NB4 (cell line): ENCODE data around the gene M1AP.

Experiments
- DNase-seq: peaks from one replicate; pipeline ENCODE4 v3.0.0; 2010; ENCODE audit warnings: low read depth
- H3K4me3 ChIP-seq: one replicate; pipeline ENCODE4 v1.5.1; 2011; ENCODE audit warnings: mild to moderate bottlenecking, low read depth, low read length, moderate library complexity
- CTCF ChIP-seq: IDR thresholded peaks from one replicate; pipeline ENCODE4 v1.5.1; 2012; ENCODE audit warnings: low read depth, low read length
- MAX ChIP-seq: IDR thresholded peaks from 2 replicates; pipeline ENCODE4 v1.6.1; 2011; ENCODE audit warnings: low read depth, low read length
- MYC ChIP-seq: IDR thresholded peaks from 2 replicates; pipeline ENCODE4 v1.6.1; 2011; ENCODE audit warnings: low read depth, low read length
- POLR2A ChIP-seq: IDR thresholded peaks from 2 replicates; pipeline ENCODE4 v1.6.1; 2011; ENCODE audit warnings: mild to moderate bottlenecking; ENCODE audit not compliant: insufficient read length; ENCODE audit errors: extremely low read depth

M1AP gene

GRCh38 chr2:74597410-74597809, 50.7 kb downstream of the M1AP start:
- no peak overlapping the region for H3K4me3 ChIP-seq
- DNase-seq: no peak
- TF ChIP-seq CTCF (no peak), MAX (no peak), MYC (no peak), POLR2A (no peak)

- TF ChIP-seq CTCF (no peak), MYC (no peak), MAX (no peak), POLR2A (no peak)
- H3K4me3 ChIP-seq: no peak overlapping the region
- no peak for DNase-seq
Measured at GRCh38 chr2:74596584-74596983, 51.5 kb downstream of the M1AP start.

GRCh38 chr2:74593826-74594772, 54.0 kb downstream of the M1AP start:
- TF ChIP-seq CTCF (no peak), MAX (no peak), MYC (no peak), POLR2A (no peak)
- H3K4me3 ChIP-seq: no peak overlapping the region
- no peak for DNase-seq

- H3K4me3 ChIP-seq: no peak overlapping the region
- TF ChIP-seq POLR2A: no peak
- DNase-seq: no peak
Measured at GRCh38 chr2:74588664-74589063, 59.5 kb downstream of the M1AP start.

GRCh38 chr2:74587664-74588277, 60.4 kb downstream of the M1AP start:
- DNase-seq: peak; percentile 89
- H3K4me3 ChIP-seq: no peak overlapping the region
- TF ChIP-seq POLR2A: no peak
- peak; percentile 54 for TF ChIP-seq CTCF
- peak; percentile 40; the same call in 1 of the 2 replicates for TF ChIP-seq MAX
- peak; percentile 48; the same call in 1 of the 2 replicates for TF ChIP-seq MYC

- H3K4me3 ChIP-seq: no peak overlapping the region
- DNase-seq: no peak
- TF ChIP-seq POLR2A (no peak), MYC (no peak), CTCF (no peak), MAX (no peak)
Measured at GRCh38 chr2:74585406-74586185, 62.5 kb downstream of the M1AP start.
